ENCODE measurements around the gene SLAMF6.

Gene SLAMF6

DNA sequence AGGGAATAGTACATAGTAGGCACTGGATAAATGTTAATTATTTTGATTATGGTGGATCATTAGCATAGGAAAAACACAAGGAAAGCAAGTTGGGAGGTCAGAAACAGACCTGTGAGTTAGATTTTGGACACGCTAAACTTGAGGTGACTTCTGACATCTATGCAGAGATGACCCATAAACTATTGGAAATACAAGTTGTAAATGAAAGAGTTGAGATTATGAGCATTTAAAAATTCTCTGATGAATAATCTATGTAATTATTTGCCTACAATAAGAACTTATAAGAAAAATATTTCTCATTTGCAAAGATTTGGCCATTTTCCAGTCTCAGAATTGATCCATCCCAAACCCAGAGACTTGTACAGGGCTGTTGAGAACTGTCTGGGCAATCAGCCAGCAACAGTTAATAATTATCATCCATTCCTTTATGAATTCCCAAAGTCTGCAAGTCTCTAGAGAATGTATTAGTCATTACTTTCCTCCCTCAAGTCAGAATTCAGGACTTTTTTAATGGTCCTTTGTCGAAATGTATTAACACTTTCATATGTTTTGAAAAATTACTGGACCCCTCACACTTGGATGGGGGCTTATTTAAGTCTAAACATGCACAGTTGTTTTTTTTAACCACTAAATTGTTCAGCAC, 19.4 kb upstream of the SLAMF6 start:
- Histone ChIP-seq H3K79me2 (ENCODE audit: control insufficient read depth, low read length) (no peaks in the 10 kb centered on the region), H3K27me3 (ENCODE audit: control insufficient read depth, low read length) (no peaks in the 10 kb centered on the region), H3K27ac (ENCODE audit: low read depth, low read length) (no peak overlapping the region), H4K20me1 (ENCODE audit: control insufficient read depth, insufficient read depth, low read depth, low read length) (no peaks in the 10 kb centered on the region), H3K4me2 (ENCODE audit: low read length) (no peak overlapping the region), H3K4me3 (ENCODE audit: low read length) (no peak overlapping the region), H3K9me3 (ENCODE audit: control insufficient read depth, insufficient read depth, low read length) (no peaks in the 10 kb centered on the region), H3K4me1 (ENCODE audit: control insufficient read depth, low read length) (peaks cover 74% of the 10 kb centered on the region), H3K36me3 (ENCODE audit: control insufficient read depth, low read length) (peaks cover 12% of the 10 kb centered on the region), H3K9me2 (replicated peaks; ENCODE audit: control insufficient read depth, low read length) (no peaks in the 10 kb centered on the region), H3F3A (ENCODE audit: control insufficient read depth, insufficient read depth) (peaks cover 3% of the 10 kb centered on the region; the same call in 1 of the 2 replicates)
- TF ChIP-seq EZH2phosphoT487 (IDR thresholded peaks at IDR 0.05; ENCODE audit: borderline replicate concordance, low read length) = no peak
- TF ChIP-seq, protein P1, sequence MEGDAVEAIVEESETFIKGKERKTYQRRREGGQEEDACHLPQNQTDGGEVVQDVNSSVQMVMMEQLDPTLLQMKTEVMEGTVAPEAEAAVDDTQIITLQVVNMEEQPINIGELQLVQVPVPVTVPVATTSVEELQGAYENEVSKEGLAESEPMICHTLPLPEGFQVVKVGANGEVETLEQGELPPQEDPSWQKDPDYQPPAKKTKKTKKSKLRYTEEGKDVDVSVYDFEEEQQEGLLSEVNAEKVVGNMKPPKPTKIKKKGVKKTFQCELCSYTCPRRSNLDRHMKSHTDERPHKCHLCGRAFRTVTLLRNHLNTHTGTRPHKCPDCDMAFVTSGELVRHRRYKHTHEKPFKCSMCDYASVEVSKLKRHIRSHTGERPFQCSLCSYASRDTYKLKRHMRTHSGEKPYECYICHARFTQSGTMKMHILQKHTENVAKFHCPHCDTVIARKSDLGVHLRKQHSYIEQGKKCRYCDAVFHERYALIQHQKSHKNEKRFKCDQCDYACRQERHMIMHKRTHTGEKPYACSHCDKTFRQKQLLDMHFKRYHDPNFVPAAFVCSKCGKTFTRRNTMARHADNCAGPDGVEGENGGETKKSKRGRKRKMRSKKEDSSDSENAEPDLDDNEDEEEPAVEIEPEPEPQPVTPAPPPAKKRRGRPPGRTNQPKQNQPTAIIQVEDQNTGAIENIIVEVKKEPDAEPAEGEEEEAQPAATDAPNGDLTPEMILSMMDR (IDR thresholded peaks at IDR 0.05; ENCODE audit: low read depth, low read length, poor library complexity, severe bottlenecking) = no peak

DNA sequence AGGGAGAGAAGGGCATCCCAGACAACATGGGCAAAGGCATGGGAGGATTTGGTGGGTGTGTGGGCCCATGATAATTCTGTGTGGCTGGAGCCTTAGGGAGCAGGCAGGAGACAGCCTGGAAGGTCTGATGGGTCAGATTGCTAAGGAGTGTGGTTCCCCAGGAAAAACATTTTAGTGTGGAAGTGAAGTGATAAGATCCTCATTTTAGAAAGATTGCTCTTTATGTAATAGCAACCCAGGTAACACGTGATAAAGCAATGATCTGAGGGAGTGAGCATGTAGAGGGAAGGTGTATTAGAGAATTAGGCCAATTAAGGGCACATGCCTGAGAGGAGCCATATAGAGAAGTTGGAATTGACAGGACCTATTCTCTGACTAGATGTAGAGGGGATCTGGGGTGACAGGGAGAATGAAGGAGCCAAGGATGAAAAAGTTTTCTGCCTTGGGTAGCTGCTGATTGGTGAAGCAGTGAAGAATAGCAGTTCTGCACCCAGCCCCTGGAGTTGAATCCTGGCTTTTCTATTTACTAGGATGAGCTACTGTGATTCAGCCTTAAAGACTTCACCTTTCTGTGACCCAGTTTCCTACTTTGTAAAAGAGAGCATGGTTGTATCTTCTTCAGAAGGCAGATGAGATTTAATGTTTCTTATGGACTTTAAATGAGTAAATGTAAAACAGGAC, 18.7 kb upstream of the SLAMF6 start:
- Histone ChIP-seq H3K36me3 (ENCODE audit: control insufficient read depth, low read length) (peaks cover 5% of the 10 kb centered on the region; the same call in 1 of the 2 replicates), H3F3A (ENCODE audit: control insufficient read depth, insufficient read depth) (peaks cover 3% of the 10 kb centered on the region; the same call in 1 of the 2 replicates), H3K4me2 (ENCODE audit: low read length) (no peak overlapping the region), H3K27me3 (ENCODE audit: control insufficient read depth, low read length) (no peaks in the 10 kb centered on the region), H3K79me2 (ENCODE audit: control insufficient read depth, low read length) (no peaks in the 10 kb centered on the region), H3K9me2 (replicated peaks; ENCODE audit: control insufficient read depth, low read length) (no peaks in the 10 kb centered on the region), H3K4me1 (ENCODE audit: control insufficient read depth, low read length) (peaks cover 68% of the 10 kb centered on the region), H3K9me3 (ENCODE audit: control insufficient read depth, insufficient read depth, low read length) (0 out of 2 replicates have a peak, but pooled peaks cover under 1% of the 10 kb centered on the region), H4K20me1 (ENCODE audit: control insufficient read depth, insufficient read depth, low read depth, low read length) (no peaks in the 10 kb centered on the region), H3K4me3 (ENCODE audit: low read length) (no peak overlapping the region), H3K27ac (ENCODE audit: low read depth, low read length) (no peak overlapping the region)
- TF ChIP-seq, protein P1 (IDR thresholded peaks at IDR 0.05; ENCODE audit: low read depth, low read length, poor library complexity, severe bottlenecking) = no peak
- TF ChIP-seq EZH2phosphoT487 (IDR thresholded peaks at IDR 0.05; ENCODE audit: borderline replicate concordance, low read length) = no peak

DNA sequence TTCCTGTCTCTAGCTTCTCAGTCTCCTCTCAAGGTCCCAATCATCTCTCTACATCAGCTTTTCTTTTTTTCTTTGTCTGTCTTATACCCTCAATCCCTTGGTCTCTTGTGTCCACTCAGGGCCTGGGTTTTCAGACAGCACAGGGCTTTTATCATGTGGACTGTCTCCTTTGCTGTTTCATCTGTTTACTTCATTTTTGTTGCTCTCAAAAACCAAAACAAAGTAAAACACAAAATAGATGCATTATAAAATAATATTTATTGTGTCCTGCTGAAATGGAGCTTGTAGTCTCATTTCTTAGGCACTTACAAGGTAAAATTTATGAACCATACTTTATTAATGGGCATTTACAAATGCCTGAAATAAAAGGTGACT, 17.8 kb upstream of the SLAMF6 start:
- Histone ChIP-seq H3K4me2 (ENCODE audit: low read length) (peak overlapping the region; percentile 58), H3K9me2 (replicated peaks; ENCODE audit: control insufficient read depth, low read length) (no peaks in the 10 kb centered on the region), H3K4me3 (ENCODE audit: low read length) (peak overlapping the region; percentile 40), H4K20me1 (ENCODE audit: control insufficient read depth, insufficient read depth, low read depth, low read length) (no peaks in the 10 kb centered on the region), H3K9me3 (ENCODE audit: control insufficient read depth, insufficient read depth, low read length) (peaks cover 7% of the 10 kb centered on the region; the same call in 1 of the 2 replicates), H3K79me2 (ENCODE audit: control insufficient read depth, low read length) (no peaks in the 10 kb centered on the region), H3K27me3 (ENCODE audit: control insufficient read depth, low read length) (no peaks in the 10 kb centered on the region), H3F3A (ENCODE audit: control insufficient read depth, insufficient read depth) (peaks cover 3% of the 10 kb centered on the region; the same call in 1 of the 2 replicates), H3K27ac (ENCODE audit: low read depth, low read length) (peak overlapping the region; percentile 60), H3K4me1 (ENCODE audit: control insufficient read depth, low read length) (peaks cover 63% of the 10 kb centered on the region), H3K36me3 (ENCODE audit: control insufficient read depth, low read length) (no peaks in the 10 kb centered on the region)
- TF ChIP-seq EZH2phosphoT487 (IDR thresholded peaks at IDR 0.05; ENCODE audit: borderline replicate concordance, low read length) = no peak
- TF ChIP-seq, protein P1 (IDR thresholded peaks at IDR 0.05; ENCODE audit: low read depth, low read length, poor library complexity, severe bottlenecking) = no peak
